Natural killer cell (primary cell): Measurements from ENCODE around the gene TMEM240. TPM values are rescaled to one million over a fixed set of nuclear protein-coding genes. Genes with fewer than 3 reads are reported as not detected.
A peak's percentile ranks its signal among the peaks of the same experiment; 100 is the strongest.
"Not testable (repeated sequence)": the region's sequence is repeated elsewhere in the genome, so short reads cannot be mapped to it uniquely, and the experiment has no call there.

ENCODE experiments used
- ATAC-seq, 3 donors: fragments of 150-1000 bp in 2 of 3; fragments of 200-7000 bp in 1 of 3; cut with Tn5 transposase; 1 replicate in 1 of 3; 2 replicates in 2 of 3; pipeline ENCODE4 v1.10.0; 2021; ENCODE audit warnings: mild to moderate bottlenecking in 2 of 3, moderate library complexity in 2 of 3
- DNase-seq, 2 donors: peaks; one replicate each; pipeline versions ENCODE4 v3.0.0 to v3.0.0-alpha.2; 2013 to 2021; ENCODE audit warnings: mixed read lengths in 1 of 2
- H3K27ac ChIP-seq: one replicate; pipeline ENCODE4 v1.5.1; 2013; ENCODE audit warnings: mild to moderate bottlenecking, low read length
- H3K27me3 ChIP-seq: one replicate; pipeline ENCODE4 v1.6.1; 2013; ENCODE audit warnings: low read length; ENCODE audit not compliant: control insufficient read depth, insufficient read depth
- H3K36me3 ChIP-seq: one replicate; pipeline ENCODE4 v1.6.1; 2013; ENCODE audit warnings: low read length; ENCODE audit not compliant: control insufficient read depth, insufficient read depth
- H3K4me1 ChIP-seq: one replicate; pipeline ENCODE4 v1.6.1; 2013; ENCODE audit warnings: low read length; ENCODE audit not compliant: control insufficient read depth, insufficient read depth
- H3K4me3 ChIP-seq: one replicate; pipeline ENCODE4 v1.5.1; 2013; ENCODE audit warnings: low read length
- H3K9me3 ChIP-seq: one replicate; pipeline ENCODE4 v1.6.1; 2013; ENCODE audit warnings: low read length; ENCODE audit not compliant: control insufficient read depth, insufficient read depth
- H3K27ac Mint-ChIP-seq, 2 donors: one replicate each; pipeline ENCODE4 v1.8.0; 2022; ENCODE audit warnings: mild to moderate bottlenecking in 2 of 2, mixed read lengths in 2 of 2, moderate library complexity in 1 of 2
- H3K27me3 Mint-ChIP-seq, 2 donors: one replicate each; pipeline ENCODE4 v1.8.0; 2022; ENCODE audit warnings: low read depth in 2 of 2, mixed read lengths in 2 of 2
- H3K36me3 Mint-ChIP-seq: one replicate; pipeline ENCODE4 v1.8.0; 2022; ENCODE audit warnings: mixed read lengths
- H3K4me1 Mint-ChIP-seq, 2 donors: one replicate each; pipeline ENCODE4 v1.8.0; 2022; ENCODE audit warnings: mixed read lengths in 2 of 2
- H3K4me3 Mint-ChIP-seq: one replicate; pipeline ENCODE4 v1.8.0; 2022; ENCODE audit warnings: mild to moderate bottlenecking, moderate library complexity, mixed read lengths
- H3K9me3 Mint-ChIP-seq, 2 donors: one replicate each; pipeline ENCODE4 v1.8.0; 2022; ENCODE audit warnings: mixed read lengths in 2 of 2
- WGBS: methylation state at CpG from one replicate; pipeline ENCODE4 v1.1.7; 2013; ENCODE audit warnings: missing lambda C conversion rate; ENCODE audit not compliant: insufficient coverage; 5-methylcytosine and 5-hydroxymethylcytosine counted together
- intact Hi-C: fragments of 100-400 bp; cut with micrococcal nuclease; formaldehyde crosslinking; loops from one replicate; pipeline ENCODE4 v1.14.2; 2022
- total RNA-seq, 4 donors: library from RNA; stranded (reverse); fragments of 120-200 nt in 1 of 4; gene quantifications; one replicate each; pipeline versions ENCODE4 v1.2.3 to v1.2.4, GENCODE V29; 2013 to 2022
- TF ChIP-seq, protein P1 (sequence below): fragments of 200-600 bp; IDR thresholded peaks from one replicate; pipeline ENCODE4 v1.8.0; 2022; ENCODE audit warnings: antibody characterized with exemption

The TMEM240 gene
- total RNA-seq, 3 donors from 2014 or later (not counting 1 experiment from before 2014, with no cell fraction given) = 0.35 to 1.00 (median 0.83) TPM

DNA sequence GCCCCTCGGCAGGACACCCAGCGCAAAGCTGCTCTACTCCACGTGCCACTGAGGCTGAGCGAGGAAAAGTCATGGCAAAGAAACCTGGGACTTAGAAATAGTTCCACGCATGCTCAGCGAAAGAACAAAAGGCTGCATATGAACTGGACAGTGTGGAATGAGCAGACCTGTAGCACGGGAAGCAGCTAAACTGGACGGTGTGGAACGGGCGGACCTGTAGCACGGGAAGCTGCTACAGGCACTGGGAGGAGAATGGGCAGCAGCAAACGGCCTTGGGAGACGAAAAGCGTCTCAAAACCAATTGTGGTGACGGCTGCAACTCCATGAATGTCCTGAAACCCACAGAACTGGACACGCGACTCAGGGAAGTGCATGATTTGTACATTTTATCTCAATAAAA, 18.6 kb upstream of the TMEM240 start:
- H3K9me3 Mint-ChIP-seq = no peaks in the 10 kb centered on the region
- H3K27ac Mint-ChIP-seq = peak overlapping the region; percentile 31 to 45

DNA sequence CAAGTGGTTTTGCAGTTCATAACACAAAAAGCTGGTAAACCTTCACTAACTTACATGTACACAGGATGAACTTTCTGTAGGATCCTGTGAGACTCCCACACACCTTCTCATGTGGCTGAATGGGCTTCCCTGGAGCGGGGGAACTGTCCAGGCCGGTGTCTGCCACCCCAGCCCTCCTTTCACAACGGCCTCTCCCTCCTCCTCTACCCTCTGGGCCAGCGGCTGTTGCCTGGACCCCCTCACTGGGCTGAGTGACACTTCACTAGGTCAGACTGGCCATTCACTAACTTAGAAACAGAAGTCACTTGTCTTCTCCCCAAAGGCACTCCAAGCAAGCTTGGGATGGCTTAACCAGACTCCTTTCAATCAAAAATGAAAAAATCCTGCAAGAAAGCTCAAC, 18.2 kb upstream of the TMEM240 start:
- DNase-seq (no peak), ATAC-seq (no peak)
- Mint-ChIP-seq H3K9me3 (no peaks in the 10 kb centered on the region), H3K27me3 (no peaks in the 10 kb centered on the region), H3K36me3 (no peaks in the 10 kb centered on the region), H3K4me1 (peaks cover 5 to 20% of the 10 kb centered on the region in 2 donors), H3K27ac (peak overlapping the region; percentile 31 to 45), H3K4me3 (no peak overlapping the region)
- no peaks in the 10 kb centered on the region for H3K27me3 ChIP-seq
- no peak overlapping the region for H3K27ac ChIP-seq
- H3K9me3 ChIP-seq = no peaks in the 10 kb centered on the region
- WGBS = 67% methylated on average over 4 of the region's 4 CpGs
- peaks cover 30% of the 10 kb centered on the region for H3K36me3 ChIP-seq
- H3K4me1 ChIP-seq = peaks cover 6% of the 10 kb centered on the region
- intact Hi-C loops = no loop called here
- TF ChIP-seq, protein P1, sequence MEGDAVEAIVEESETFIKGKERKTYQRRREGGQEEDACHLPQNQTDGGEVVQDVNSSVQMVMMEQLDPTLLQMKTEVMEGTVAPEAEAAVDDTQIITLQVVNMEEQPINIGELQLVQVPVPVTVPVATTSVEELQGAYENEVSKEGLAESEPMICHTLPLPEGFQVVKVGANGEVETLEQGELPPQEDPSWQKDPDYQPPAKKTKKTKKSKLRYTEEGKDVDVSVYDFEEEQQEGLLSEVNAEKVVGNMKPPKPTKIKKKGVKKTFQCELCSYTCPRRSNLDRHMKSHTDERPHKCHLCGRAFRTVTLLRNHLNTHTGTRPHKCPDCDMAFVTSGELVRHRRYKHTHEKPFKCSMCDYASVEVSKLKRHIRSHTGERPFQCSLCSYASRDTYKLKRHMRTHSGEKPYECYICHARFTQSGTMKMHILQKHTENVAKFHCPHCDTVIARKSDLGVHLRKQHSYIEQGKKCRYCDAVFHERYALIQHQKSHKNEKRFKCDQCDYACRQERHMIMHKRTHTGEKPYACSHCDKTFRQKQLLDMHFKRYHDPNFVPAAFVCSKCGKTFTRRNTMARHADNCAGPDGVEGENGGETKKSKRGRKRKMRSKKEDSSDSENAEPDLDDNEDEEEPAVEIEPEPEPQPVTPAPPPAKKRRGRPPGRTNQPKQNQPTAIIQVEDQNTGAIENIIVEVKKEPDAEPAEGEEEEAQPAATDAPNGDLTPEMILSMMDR = no peak
- no peak overlapping the region for H3K4me3 ChIP-seq

More for the DNA sequence above, 18.6 kb upstream of the TMEM240 start:
- Mint-ChIP-seq H3K36me3 (no peaks in the 10 kb centered on the region), H3K4me3 (no peak overlapping the region), H3K27me3 (no peaks in the 10 kb centered on the region), H3K4me1 (peaks cover 5 to 15% of the 10 kb centered on the region in 2 donors)
- no peak for ATAC-seq
- H3K9me3 ChIP-seq = no peaks in the 10 kb centered on the region
- no peaks in the 10 kb centered on the region for H3K27me3 ChIP-seq
- intact Hi-C loops = no loop called here
- peaks cover 3% of the 10 kb centered on the region for H3K4me1 ChIP-seq
- H3K4me3 ChIP-seq = no peak overlapping the region
- WGBS = 96% methylated on average over 17 of the region's 17 CpGs
- H3K27ac ChIP-seq = no peak overlapping the region
- TF ChIP-seq, protein P1 = no peak
- peaks cover 34% of the 10 kb centered on the region for H3K36me3 ChIP-seq
- no peak for DNase-seq

DNA sequence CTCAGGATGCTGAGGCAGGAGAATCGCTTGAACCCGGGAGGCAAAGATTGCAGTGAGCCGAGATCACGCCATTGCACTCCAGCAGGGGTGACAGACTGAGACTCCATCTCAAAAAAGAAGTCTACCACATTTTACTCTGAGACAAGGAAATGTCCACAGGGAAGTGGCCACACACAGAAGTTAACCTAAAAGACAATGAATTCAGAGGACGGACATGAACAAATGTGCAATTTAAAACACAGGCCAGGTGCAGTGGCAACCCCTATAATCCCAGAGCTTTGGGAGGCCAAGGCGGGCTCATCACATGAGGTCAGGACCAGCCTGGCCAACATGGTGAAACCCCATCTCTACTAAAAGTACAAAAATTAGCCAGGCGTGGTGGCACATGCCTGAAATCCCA, 17.3 kb upstream of the TMEM240 start:
- H3K27ac Mint-ChIP-seq = peak overlapping the region in 1 of 2 donors; percentile 45
- WGBS = 92% methylated on average over 7 of the region's 7 CpGs
- peaks cover 5 to 20% of the 10 kb centered on the region in 2 donors for H3K4me1 Mint-ChIP-seq
- H3K4me3 Mint-ChIP-seq, DNase-seq, H3K4me1 ChIP-seq, H3K36me3 Mint-ChIP-seq, ATAC-seq, H3K27me3 Mint-ChIP-seq, intact Hi-C loops, H3K4me3 ChIP-seq, H3K27me3 ChIP-seq, H3K9me3 ChIP-seq, H3K27ac ChIP-seq, H3K9me3 Mint-ChIP-seq: not testable (repeated sequence)
- H3K36me3 ChIP-seq = peaks cover 22% of the 10 kb centered on the region

DNA sequence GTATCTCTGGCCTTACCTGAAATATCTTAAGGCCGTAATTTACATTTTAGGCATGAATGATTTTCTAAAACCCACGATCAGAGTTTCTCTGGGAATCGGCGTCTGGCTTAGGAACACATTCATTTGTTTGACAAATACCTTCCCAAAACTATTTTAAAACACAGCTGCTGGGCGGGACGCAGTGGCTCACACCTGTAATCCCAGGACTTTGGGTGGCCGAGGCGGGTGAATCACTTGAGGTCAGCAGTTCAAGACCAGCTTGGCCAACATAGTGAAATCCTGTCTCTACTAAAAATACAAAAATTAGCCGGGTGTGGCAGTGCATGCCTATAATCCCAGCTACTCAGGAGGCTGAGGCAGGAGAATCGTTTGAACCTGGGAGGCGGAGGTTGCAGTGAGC, 16.5 kb upstream of the TMEM240 start:
- H3K4me3 ChIP-seq, H3K27me3 ChIP-seq, H3K36me3 Mint-ChIP-seq, ATAC-seq, H3K27ac ChIP-seq, intact Hi-C loops, H3K4me3 Mint-ChIP-seq, H3K9me3 ChIP-seq, DNase-seq, H3K9me3 Mint-ChIP-seq, H3K27me3 Mint-ChIP-seq, H3K27ac Mint-ChIP-seq, H3K4me1 ChIP-seq: not testable (repeated sequence)
- peaks cover 15% of the 10 kb centered on the region for H3K36me3 ChIP-seq
- peaks cover 5 to 19% of the 10 kb centered on the region in 2 donors for H3K4me1 Mint-ChIP-seq
- 95% methylated on average over 11 of the region's 11 CpGs for WGBS
